ENCODE results near the gene CENPO.
"Not testable (repeated sequence)": the region's sequence is repeated elsewhere in the genome, so short reads cannot be mapped to it uniquely, and the experiment has no call there.

Gene CENPO

GRCh38 chr2:24792542-24792873, 717 bp upstream of the CENPO start:
- H3K36me3 ChIP-seq (ENCODE audit: insufficient read depth, low read length) = no peaks in the 10 kb centered on the region
- H3K27me3 ChIP-seq (ENCODE audit: control insufficient read depth, insufficient read depth, low read length) = no peaks in the 10 kb centered on the region
- peaks cover 12% of the 10 kb centered on the region for H3K4me1 ChIP-seq (ENCODE audit: control insufficient read depth, insufficient read depth, low read length)
- H3K4me3 ChIP-seq (ENCODE audit: low read length) = peak overlapping the region; percentile 91
- H3K9me3 ChIP-seq (replicated peaks; ENCODE audit: low read length) = no peaks in the 10 kb centered on the region
- peak overlapping the region; percentile 86 for H3K4me2 ChIP-seq (ENCODE audit: low read length)
- H3K9ac ChIP-seq (ENCODE audit: low read depth, low read length) = peak overlapping the region; percentile 98

- H3K4me1 ChIP-seq (ENCODE audit: control insufficient read depth, insufficient read depth, low read length) = peaks cover 12% of the 10 kb centered on the region
- no peaks in the 10 kb centered on the region for H3K27me3 ChIP-seq (ENCODE audit: control insufficient read depth, insufficient read depth, low read length)
- H3K4me3 ChIP-seq (ENCODE audit: low read length) = peak overlapping the region; percentile 91
- H3K9me3 ChIP-seq (replicated peaks; ENCODE audit: low read length) = no peaks in the 10 kb centered on the region
- no peaks in the 10 kb centered on the region for H3K36me3 ChIP-seq (ENCODE audit: insufficient read depth, low read length)
- H3K4me2 ChIP-seq (ENCODE audit: low read length) = peak overlapping the region; percentile 86
- peak overlapping the region; percentile 98 for H3K9ac ChIP-seq (ENCODE audit: low read depth, low read length)
Measured at GRCh38 chr2:24793761-24794435, 673 bp downstream of the CENPO start.

- H3K36me3 ChIP-seq (ENCODE audit: insufficient read depth, low read length) = peaks cover 5% of the 10 kb centered on the region
- no peak overlapping the region for H3K9ac ChIP-seq (ENCODE audit: low read depth, low read length)
Measured at GRCh38 chr2:24797644-24798043, 4.4 kb downstream of the CENPO start.

DNA sequence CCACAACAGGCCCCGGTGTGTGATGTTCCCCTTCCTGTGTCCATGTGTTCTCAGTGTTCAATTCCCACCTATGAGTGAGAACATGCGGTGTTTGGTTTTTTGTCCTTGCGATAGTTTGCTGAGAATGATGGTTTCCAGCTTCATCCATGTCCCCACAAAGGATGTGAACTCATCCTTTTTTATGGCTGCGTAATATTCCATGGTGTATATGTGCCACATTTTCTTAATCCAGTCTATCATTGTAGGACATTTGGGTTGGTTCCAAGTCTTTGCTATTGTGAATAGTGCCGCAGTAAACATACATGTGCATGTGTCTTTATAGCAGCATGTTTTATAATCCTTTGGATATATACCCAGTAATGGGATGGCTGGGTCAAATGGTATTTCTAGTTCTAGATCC, 7.3 kb downstream of the CENPO start:
- H3K4me3 ChIP-seq (ENCODE audit: low read length); H3K27me3 ChIP-seq (ENCODE audit: control insufficient read depth, insufficient read depth, low read length); H3K9me3 ChIP-seq (replicated peaks; ENCODE audit: low read length); H3K4me2 ChIP-seq (ENCODE audit: low read length); H3K4me1 ChIP-seq (ENCODE audit: control insufficient read depth, insufficient read depth, low read length); H3K36me3 ChIP-seq (ENCODE audit: insufficient read depth, low read length); H3K9ac ChIP-seq (ENCODE audit: low read depth, low read length): not testable (repeated sequence)

More at GRCh38 chr2:24797644-24798043, 4.4 kb downstream of the CENPO start:
- H3K9me3 ChIP-seq (replicated peaks; ENCODE audit: low read length) = no peaks in the 10 kb centered on the region
- peaks cover 12% of the 10 kb centered on the region for H3K4me1 ChIP-seq (ENCODE audit: control insufficient read depth, insufficient read depth, low read length)
- H3K4me3 ChIP-seq (ENCODE audit: low read length) = no peak overlapping the region
- no peak overlapping the region for H3K4me2 ChIP-seq (ENCODE audit: low read length)
- no peaks in the 10 kb centered on the region for H3K27me3 ChIP-seq (ENCODE audit: control insufficient read depth, insufficient read depth, low read length)

GRCh38 chr2:24805811-24806660, 12.8 kb downstream of the CENPO start:
- H3K4me3 ChIP-seq (ENCODE audit: low read length); H3K9ac ChIP-seq (ENCODE audit: low read depth, low read length); H3K9me3 ChIP-seq (replicated peaks; ENCODE audit: low read length); H3K4me2 ChIP-seq (ENCODE audit: low read length); H3K36me3 ChIP-seq (ENCODE audit: insufficient read depth, low read length); H3K4me1 ChIP-seq (ENCODE audit: control insufficient read depth, insufficient read depth, low read length); H3K27me3 ChIP-seq (ENCODE audit: control insufficient read depth, insufficient read depth, low read length): not testable (repeated sequence)

DNA sequence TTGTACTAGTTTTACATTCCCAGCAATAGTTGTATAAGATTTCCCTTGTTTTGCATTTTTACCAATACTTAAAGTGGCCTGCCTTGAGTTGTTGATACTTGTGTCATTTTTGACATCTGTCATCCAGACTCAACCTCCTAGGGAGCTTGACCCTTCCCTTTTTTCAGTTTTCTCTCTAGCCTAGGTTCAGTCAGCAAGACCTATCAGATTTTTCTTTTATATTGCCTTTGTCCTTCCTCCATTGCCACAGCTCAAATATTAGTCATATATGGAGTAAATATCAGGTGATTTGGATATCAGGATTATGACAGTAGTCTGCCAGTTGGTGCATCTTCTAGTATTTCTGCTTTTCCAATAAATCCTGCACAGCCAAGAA, 13.4 kb downstream of the CENPO start:
- peaks cover 2% of the 10 kb centered on the region for H3K36me3 ChIP-seq (ENCODE audit: insufficient read depth, low read length)
- H3K4me3 ChIP-seq (ENCODE audit: low read length) = no peak overlapping the region
- H3K27me3 ChIP-seq (ENCODE audit: control insufficient read depth, insufficient read depth, low read length) = no peaks in the 10 kb centered on the region
- peaks cover 6% of the 10 kb centered on the region for H3K4me1 ChIP-seq (ENCODE audit: control insufficient read depth, insufficient read depth, low read length)
- no peak overlapping the region for H3K9ac ChIP-seq (ENCODE audit: low read depth, low read length)
- H3K9me3 ChIP-seq (replicated peaks; ENCODE audit: low read length) = no peaks in the 10 kb centered on the region
- H3K4me2 ChIP-seq (ENCODE audit: low read length) = no peak overlapping the region

DNA sequence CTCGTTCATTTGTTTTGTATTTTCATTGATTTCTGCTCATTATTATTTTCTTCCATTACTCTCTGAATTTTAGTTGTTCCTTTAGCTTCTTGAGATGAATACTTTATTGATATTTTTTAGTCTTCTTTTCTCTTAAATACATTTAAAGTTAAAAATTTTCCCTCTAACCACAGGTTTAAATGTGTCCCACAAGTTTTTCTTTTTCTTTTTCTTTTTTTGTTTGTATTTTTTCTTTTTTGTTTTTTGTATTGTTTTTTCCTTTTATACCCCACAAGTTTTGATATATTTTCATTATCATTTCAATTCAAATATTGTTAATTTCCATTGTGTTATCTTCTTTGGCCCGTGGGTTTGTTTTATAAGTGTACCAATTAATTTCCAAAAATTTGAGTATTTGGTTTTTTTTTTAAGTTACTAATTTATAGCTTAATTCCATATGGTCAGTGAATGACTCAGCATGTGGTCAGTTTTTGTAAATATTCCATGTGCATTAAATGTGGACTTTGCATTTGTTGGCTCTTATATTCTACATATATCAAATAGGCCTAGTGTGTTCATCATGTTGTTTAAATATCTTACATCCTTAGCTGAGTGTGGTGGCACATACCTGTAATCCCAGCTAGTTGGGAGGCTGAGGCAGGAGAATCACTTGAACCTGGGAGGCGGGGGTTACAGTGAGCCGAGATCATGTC, 16.2 kb downstream of the CENPO start:
- no peak overlapping the region for H3K9ac ChIP-seq (ENCODE audit: low read depth, low read length)
- H3K4me2 ChIP-seq (ENCODE audit: low read length) = no peak overlapping the region
- H3K9me3 ChIP-seq (replicated peaks; ENCODE audit: low read length) = no peaks in the 10 kb centered on the region
- H3K27me3 ChIP-seq (ENCODE audit: control insufficient read depth, insufficient read depth, low read length) = no peaks in the 10 kb centered on the region
- no peak overlapping the region for H3K4me3 ChIP-seq (ENCODE audit: low read length)
- peaks cover 6% of the 10 kb centered on the region for H3K4me1 ChIP-seq (ENCODE audit: control insufficient read depth, insufficient read depth, low read length)
- H3K36me3 ChIP-seq (ENCODE audit: insufficient read depth, low read length) = peaks cover 4% of the 10 kb centered on the region

DNA sequence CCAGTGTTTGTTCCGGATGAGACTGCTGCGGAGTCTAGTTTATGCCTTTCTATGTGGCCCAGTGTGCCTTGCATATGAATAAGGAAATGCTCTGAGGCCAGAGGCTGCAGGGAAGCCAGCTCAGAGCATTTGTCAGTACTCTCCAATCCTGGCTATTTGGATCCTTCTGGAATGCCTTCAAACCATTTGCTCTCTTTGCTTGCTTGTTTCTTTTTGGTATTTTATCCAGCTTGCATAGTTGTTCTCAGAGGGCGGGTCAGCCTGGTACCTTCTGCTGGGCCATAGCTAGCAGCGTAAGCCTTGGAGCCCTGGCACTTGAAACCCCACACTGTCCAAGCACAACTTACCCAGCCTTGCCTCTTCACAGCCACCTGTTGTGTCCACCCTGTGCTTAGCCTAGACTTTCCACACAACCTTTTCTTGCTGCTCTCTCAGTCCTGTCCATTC, 20.5 kb downstream of the CENPO start:
- peaks cover 34% of the 10 kb centered on the region for H3K36me3 ChIP-seq (ENCODE audit: insufficient read depth, low read length)
- no peaks in the 10 kb centered on the region for H3K27me3 ChIP-seq (ENCODE audit: control insufficient read depth, insufficient read depth, low read length)
- no peak overlapping the region for H3K4me3 ChIP-seq (ENCODE audit: low read length)
- no peak overlapping the region for H3K9ac ChIP-seq (ENCODE audit: low read depth, low read length)
- H3K4me2 ChIP-seq (ENCODE audit: low read length) = no peak overlapping the region
- H3K4me1 ChIP-seq (ENCODE audit: control insufficient read depth, insufficient read depth, low read length) = peaks cover 20% of the 10 kb centered on the region
- no peaks in the 10 kb centered on the region for H3K9me3 ChIP-seq (replicated peaks; ENCODE audit: low read length)

DNA sequence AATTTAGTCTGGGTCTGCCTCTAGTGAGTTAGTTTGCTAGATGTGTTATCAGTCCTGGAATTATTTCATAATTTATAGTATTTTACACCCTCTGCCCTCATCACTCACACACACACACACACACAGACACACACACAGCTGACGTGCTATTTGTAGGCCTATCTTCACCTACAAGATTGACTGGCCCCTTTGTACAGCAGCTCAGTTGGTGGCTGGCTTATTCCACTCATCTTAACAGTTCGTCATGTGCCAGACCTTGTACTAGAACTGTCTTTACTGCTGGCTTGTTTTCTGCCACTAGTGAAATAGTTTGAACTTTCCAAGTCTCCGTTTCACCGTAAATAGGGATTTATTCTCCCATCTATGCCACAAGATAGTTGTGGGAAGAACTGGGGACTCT, 21.3 kb downstream of the CENPO start:
- H3K4me1 ChIP-seq (ENCODE audit: control insufficient read depth, insufficient read depth, low read length) = peaks cover 22% of the 10 kb centered on the region
- H3K9ac ChIP-seq (ENCODE audit: low read depth, low read length) = no peak overlapping the region
- peaks cover 42% of the 10 kb centered on the region for H3K36me3 ChIP-seq (ENCODE audit: insufficient read depth, low read length)
- no peaks in the 10 kb centered on the region for H3K27me3 ChIP-seq (ENCODE audit: control insufficient read depth, insufficient read depth, low read length)
- H3K9me3 ChIP-seq (replicated peaks; ENCODE audit: low read length) = no peaks in the 10 kb centered on the region
- H3K4me3 ChIP-seq (ENCODE audit: low read length) = no peak overlapping the region
- H3K4me2 ChIP-seq (ENCODE audit: low read length) = no peak overlapping the region

- Histone ChIP-seq H3K27me3 (ENCODE audit: control insufficient read depth, insufficient read depth, low read length) (no peaks in the 10 kb centered on the region), H3K4me3 (ENCODE audit: low read length) (no peak overlapping the region), H3K4me2 (ENCODE audit: low read length) (no peak overlapping the region), H3K9me3 (replicated peaks; ENCODE audit: low read length) (no peaks in the 10 kb centered on the region), H3K4me1 (ENCODE audit: control insufficient read depth, insufficient read depth, low read length) (peaks cover 18% of the 10 kb centered on the region), H3K36me3 (ENCODE audit: insufficient read depth, low read length) (peaks cover 46% of the 10 kb centered on the region), H3K9ac (ENCODE audit: low read depth, low read length) (no peak overlapping the region)
Measured at GRCh38 chr2:24815171-24815570, 21.9 kb downstream of the CENPO start.

DNA sequence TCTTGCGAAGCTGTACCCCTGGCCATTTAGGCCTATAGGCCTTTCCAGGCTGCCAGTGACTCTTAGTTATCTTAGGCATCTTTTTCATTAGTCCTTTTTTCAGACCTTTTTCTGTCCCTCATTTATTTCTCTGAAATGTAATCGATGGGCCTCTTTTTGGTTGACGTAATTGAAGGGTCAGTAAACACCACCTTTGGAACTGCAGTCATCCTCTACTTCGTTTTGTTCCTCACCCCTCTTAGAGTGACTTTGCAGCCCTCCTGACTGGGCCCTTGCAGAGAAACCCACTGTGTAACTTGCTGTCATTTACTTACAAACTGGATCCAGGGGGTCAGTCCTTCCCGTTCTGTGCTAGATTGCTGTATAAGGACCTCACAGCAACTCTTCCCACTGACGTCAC, 23.2 kb downstream of the CENPO start:
- Histone ChIP-seq H3K4me2 (ENCODE audit: low read length) (no peak overlapping the region), H3K4me3 (ENCODE audit: low read length) (no peak overlapping the region), H3K36me3 (ENCODE audit: insufficient read depth, low read length) (peaks cover 57% of the 10 kb centered on the region), H3K9me3 (replicated peaks; ENCODE audit: low read length) (no peaks in the 10 kb centered on the region), H3K4me1 (ENCODE audit: control insufficient read depth, insufficient read depth, low read length) (peaks cover 18% of the 10 kb centered on the region), H3K27me3 (ENCODE audit: control insufficient read depth, insufficient read depth, low read length) (no peaks in the 10 kb centered on the region), H3K9ac (ENCODE audit: low read depth, low read length) (no peak overlapping the region)
